ENCODE results near the gene FAM20A.

Gene FAM20A

DNA sequence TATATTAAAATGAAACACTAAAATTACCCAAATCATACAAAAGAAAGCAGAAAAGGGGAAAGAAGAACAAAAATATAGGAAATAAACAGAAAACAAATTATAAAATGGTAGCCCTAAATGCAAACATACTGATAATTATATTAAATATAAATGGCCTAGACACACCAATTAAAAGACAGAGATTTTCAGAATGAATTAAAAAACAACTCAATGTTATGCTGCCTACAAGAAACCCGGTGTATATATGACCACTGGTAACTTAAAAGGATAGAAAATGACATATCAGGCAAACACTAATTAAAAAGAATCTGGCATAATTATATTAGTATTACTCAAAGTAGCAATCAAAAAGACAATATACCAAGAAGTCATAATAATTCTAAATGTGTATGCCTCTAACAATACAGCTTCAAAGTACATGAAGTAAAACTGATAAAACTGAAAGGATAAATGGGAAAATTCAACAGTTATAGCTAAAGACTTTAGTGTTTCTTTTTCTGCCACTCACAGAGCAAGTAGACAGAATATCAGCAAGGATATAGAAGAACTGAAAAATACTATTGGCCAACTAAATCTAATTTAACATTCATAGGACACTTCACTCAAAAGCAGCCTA, 7.5 kb upstream of the FAM20A start:
- DNase-seq = no peak

- no peak for DNase-seq
Measured at GRCh38 chr17:68606451-68607307, 5.5 kb upstream of the FAM20A start.

DNA sequence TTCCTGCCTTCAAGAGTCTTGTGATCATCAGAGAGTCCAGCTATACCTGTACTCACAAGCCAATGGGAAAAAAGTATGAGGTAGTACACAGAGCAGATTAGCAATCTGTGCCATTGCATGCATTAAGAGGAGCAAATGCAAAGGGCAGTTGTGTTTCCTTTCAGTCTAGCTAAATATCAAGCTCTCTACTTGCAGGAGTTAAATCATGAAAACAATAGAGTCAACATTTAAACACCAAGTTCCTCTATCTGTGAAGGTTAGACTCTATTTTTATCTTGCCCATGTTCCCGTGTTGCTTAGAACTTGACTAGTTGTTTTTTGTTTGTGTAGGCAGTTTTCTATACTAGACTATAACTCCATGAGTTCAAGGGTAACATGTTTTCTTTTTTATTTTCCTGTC, 4.7 kb upstream of the FAM20A start:
- DNase-seq = no peak

- no peak for DNase-seq
Measured at GRCh38 chr17:68603656-68604055, 2.5 kb upstream of the FAM20A start.

DNA sequence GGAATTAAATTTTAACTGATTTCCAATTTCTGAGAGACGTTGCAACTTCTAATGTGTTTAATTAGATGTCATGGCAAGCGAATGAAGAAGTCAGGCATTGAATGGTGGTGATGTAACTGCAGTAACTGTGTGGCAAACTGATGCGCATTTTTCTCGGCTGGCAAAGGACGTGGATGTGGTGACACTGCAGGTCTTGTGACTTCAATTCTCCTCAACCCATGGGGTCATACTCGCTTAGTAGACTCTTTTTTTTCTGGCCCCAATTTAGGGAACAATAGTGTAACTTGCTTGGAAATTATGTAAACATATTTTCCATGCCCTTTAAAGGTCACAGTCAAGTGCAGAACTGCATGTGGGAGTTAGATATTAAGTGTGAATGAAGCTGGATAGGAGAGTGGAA, 1.9 kb upstream of the FAM20A start:
- DNase-seq = no peak

GRCh38 chr17:68602289-68602688, 1.1 kb upstream of the FAM20A start:
- no peak for DNase-seq

- no peak for DNase-seq
Measured at GRCh38 chr17:68601565-68602288, 560 bp upstream of the FAM20A start.

GRCh38 chr17:68600067-68600930, 868 bp downstream of the FAM20A start:
- no peak for DNase-seq

DNA sequence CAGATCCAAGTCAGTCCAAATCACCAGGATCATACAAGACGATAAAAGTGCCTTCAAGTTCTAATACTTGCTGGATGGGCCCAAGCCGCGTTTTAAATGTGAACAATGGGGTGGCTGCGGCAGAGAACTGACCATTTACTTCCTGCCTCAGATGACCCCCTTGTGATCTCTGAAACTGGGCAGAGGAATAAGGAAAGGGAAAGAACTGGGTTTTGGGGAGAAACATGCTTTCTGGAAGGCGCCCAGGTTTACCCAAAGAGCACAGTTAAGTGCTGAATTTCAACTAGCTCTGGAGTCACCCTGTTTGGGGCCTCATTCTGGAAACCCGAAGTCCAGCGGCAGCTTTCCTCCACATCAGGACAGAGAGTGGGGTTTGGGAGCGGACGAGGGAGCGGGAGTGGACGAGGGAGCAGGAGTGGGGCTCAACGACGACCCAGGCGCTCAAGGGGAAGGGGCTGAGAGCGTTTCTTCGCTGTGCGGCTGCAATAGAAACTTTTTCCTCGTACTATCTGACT, 1.6 kb downstream of the FAM20A start:
- no peak for DNase-seq

DNA sequence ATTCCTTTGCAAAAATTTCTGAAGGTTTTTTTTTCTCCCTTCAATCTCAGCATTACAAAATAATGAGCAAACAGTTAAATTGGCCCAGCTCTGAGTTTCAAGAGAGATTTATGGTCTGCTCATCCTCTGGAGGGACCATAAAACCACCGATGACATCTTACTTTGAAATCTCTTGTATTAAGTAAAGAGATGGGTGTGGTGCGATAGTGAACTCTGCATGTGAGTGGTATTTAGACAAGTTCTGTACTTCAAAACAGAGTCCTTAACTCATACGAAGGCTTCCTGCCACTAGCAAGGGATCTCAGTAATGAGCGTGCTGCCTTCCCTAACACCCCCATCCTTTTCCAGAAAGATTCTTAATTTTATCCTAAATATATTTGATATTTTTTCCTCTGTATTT, 2.1 kb downstream of the FAM20A start:
- no peak for DNase-seq

DNA sequence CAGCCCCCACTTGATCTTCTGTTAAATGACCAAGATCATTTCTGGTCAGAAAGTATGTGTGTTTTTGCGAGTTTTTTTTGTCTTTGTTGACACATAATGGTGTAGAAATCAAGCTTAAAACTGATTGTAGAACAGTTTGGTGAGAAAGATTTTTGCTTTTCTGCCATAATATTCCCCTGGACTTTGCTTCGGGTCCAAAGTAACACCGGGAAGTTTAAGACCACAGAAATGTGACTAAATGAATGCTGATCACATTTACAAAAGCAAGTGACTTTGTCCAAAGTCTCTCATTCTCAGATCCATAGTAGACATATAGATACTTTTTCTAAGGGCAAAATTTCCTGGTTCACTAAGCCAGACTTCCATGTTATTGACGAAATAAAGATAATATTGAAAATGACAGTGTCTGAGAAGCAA, 2.6 kb downstream of the FAM20A start:
- DNase-seq = no peak

DNA sequence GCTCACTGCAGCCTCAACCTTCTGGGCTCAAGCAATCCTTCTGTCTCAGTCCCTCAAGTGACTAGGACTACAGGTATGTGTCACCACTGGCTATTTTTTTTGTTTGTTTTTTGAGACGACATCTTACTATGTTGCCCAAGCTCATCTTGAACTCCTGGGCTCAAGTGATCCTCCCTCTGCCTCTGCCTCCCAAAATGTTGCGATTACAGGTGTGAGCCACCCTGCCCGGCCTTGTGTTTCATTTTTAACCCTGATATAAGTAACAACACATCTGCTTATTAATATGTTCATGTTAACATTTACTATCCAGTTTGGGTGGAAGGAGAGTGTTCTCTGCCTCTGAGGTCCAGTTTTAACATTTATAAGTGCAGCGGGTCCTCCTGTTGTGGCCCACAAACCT, 3.1 kb downstream of the FAM20A start:
- DNase-seq = no peak

DNA sequence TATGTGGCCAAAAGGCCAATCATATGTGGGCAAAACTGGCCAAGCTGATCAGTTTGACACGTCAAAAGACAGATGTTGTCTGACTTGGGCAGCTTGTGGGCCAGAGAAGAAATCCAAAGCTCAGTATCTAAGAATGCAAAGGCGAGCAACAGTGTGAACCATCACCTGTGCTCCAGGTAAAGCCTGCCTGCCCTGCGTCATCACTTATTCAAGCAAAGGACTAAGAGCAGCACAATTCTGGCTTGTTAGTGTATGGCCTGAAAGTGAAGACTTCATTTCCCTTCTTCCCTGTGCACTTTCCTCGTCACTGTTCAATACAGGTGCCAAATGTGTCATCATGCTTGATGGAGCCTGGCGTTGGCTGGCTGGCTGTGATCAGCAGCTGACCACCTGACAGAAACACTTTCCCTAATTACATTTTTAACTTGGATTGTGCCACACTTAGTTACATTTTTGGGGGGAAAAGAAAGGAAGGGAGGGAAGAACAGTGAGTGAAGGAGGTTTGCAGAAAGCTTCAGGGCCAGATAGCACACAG, 4.7 kb downstream of the FAM20A start:
- DNase-seq = no peak

GRCh38 chr17:68595986-68596385, 5.2 kb downstream of the FAM20A start:
- DNase-seq = no peak

- DNase-seq = no peak
Measured at GRCh38 chr17:68595496-68595895, 5.7 kb downstream of the FAM20A start.

- no peak for DNase-seq
Measured at GRCh38 chr17:68594552-68594951, 6.6 kb downstream of the FAM20A start.

DNA sequence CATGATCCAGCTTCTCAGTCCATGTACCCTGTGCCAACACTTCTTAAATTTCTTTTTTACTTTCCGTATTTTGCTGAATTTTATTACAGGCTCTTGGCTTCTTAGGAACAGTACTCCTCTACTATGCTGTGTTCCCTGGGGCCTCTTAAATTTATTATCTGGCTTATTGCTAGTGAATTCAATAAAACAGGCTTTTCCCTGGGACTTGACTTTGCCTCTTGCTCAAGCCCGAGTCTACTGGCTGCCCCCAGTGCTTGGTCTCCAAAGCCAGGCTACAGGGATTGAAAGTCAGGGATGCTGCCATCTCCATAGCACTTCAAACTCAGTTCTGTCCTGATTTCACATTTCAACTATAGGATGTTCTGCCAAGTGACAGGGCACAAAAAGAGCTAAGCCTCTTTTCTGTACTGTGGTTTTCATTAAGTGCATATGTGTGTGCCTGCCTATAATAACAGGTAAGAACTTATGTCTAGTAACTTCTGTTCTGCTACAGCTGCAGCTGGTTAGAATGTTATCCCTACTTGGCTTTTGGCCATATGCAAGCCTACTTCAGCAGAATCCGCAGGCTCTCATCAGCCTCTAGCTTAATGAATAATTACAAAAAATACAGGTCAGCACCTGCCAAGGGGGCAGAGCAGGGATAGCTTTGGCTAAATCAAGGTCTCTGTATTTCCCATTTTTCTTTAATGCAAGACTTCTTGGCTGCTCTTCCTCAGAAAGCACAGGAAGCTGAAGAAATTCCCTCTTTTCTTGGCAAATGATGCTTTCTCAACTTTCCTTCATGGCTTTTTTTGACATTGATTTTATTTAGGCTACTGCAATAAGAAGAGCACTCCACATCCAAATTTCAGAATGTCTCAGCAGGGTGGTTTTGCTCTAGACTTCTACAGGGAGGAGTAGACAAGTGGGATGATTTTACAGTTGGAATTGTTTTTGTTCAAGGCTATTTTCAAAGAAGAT, 8.2 kb downstream of the FAM20A start:
- DNase-seq = no peak

GRCh38 chr17:68592009-68592408, 9.2 kb downstream of the FAM20A start:
- DNase-seq = no peak

DNA sequence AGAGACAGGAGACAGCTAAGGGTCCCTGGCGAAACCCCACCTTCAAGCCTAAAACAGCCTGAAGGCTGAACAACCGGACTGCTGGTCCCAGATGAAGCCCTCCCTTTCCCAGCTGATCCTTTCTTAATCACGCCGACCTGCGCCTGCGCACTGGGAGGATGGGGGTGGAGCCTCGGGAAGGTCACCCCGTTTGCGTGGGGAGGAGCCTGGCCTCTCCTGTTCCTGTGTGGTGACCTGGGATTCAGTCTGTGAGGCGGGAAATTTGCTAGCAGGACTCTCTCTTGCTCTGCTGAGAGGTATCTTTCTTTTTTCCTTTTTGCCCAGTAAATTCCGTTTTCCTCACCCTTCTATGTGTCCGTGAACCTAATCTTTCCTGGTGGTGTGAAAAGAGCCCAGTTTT, 9.6 kb downstream of the FAM20A start:
- DNase-seq = no peak

DNA sequence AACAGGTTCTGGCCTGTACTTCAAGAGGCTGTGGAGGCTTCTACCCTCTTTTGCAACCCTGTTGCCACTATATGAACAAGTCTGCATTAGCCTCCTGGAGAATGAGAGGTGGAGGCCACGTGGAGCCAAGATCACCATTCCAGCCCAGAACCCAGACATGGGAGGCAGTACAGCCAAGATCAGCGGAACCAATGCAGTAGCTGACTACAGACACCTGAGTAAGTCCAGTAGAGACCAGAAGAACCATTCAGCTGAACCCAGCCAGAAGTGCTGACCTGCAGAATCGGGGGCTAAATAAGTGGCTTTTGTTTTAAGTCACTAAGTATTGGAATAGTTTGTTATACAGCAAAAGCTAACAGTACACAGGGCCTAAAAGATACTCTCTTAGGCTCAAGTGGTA, 12.1 kb downstream of the FAM20A start:
- DNase-seq = no peak

- no peak for DNase-seq
Measured at GRCh38 chr17:68588362-68588761, 12.8 kb downstream of the FAM20A start.
